Measurements from ENCODE around the gene RASGRF1. TPM values are rescaled to one million over a fixed set of nuclear protein-coding genes. Genes with fewer than 3 reads are reported as not detected.

Gene RASGRF1
- total and polyA plus RNA-seq, 2 donors (not counting 1 experiment from before 2014, with no cell fraction given): 0.09 TPM; not detected in 1

GRCh38 chr15:78982736-78983135, 107.8 kb downstream of the RASGRF1 start:
- Histone ChIP-seq H3K4me3 (replicated peaks in 1 of 4; ENCODE audit: control extremely low read depth in 1 of 4, insufficient read depth in 1 of 4, low read depth in 3 of 4, low read length in 4 of 4) (no peak overlapping the region), H3K27ac (ENCODE audit: insufficient read depth, low read length) (no peak overlapping the region), H3K4me2 (ENCODE audit: extremely low read depth, insufficient read depth, low read length) (no peak overlapping the region), H3K4me1 (ENCODE audit: control insufficient read depth, extremely low read depth, insufficient read depth, low read length) (no peaks in the 10 kb centered on the region), H4K20me1 (ENCODE audit: control insufficient read depth, extremely low read depth, insufficient read depth, low read length) (no peaks in the 10 kb centered on the region), H3K9ac (ENCODE audit: insufficient read depth, low read length) (no peak overlapping the region), H3K36me3 (ENCODE audit: control insufficient read depth, insufficient read depth, low read length) (no peaks in the 10 kb centered on the region), H3K9me3 (ENCODE audit: control insufficient read depth, insufficient read depth, low read depth, low read length) (no peaks in the 10 kb centered on the region), H3K27me3 (ENCODE audit: control insufficient read depth, insufficient read depth, low read length) (no peaks in the 10 kb centered on the region), H2AFZ (ENCODE audit: low read length) (no peak overlapping the region), H3K79me2 (ENCODE audit: control insufficient read depth, insufficient read depth, low read length) (no peaks in the 10 kb centered on the region)
- TF ChIP-seq EZH2 (IDR thresholded peaks at IDR 0.05; ENCODE audit: low read length, missing control alignments): no peak
- TF ChIP-seq CTCF (conservative IDR thresholded peaks at IDR 0.05 in 1 of 2, IDR thresholded peaks at IDR 0.05 in 1 of 2; ENCODE audit: low read depth in 1 of 2, low read length in 2 of 2): no peak
- DNase-seq (ENCODE audit: low read depth in 2 of 2): no peak

GRCh38 chr15:78981532-78982313, 108.9 kb downstream of the RASGRF1 start:
- no peak for DNase-seq (ENCODE audit: low read depth in 2 of 2)
- TF ChIP-seq EZH2 (IDR thresholded peaks at IDR 0.05; ENCODE audit: low read length, missing control alignments) (no peak), CTCF (conservative IDR thresholded peaks at IDR 0.05 in 1 of 2, IDR thresholded peaks at IDR 0.05 in 1 of 2; ENCODE audit: low read depth in 1 of 2, low read length in 2 of 2) (no peak)
- Histone ChIP-seq H3K79me2 (ENCODE audit: control insufficient read depth, insufficient read depth, low read length) (no peaks in the 10 kb centered on the region), H3K4me1 (ENCODE audit: control insufficient read depth, extremely low read depth, insufficient read depth, low read length) (no peaks in the 10 kb centered on the region), H4K20me1 (ENCODE audit: control insufficient read depth, extremely low read depth, insufficient read depth, low read length) (no peaks in the 10 kb centered on the region), H3K36me3 (ENCODE audit: control insufficient read depth, insufficient read depth, low read length) (no peaks in the 10 kb centered on the region), H2AFZ (ENCODE audit: low read length) (no peak overlapping the region), H3K4me2 (ENCODE audit: extremely low read depth, insufficient read depth, low read length) (no peak overlapping the region), H3K9ac (ENCODE audit: insufficient read depth, low read length) (no peak overlapping the region), H3K4me3 (replicated peaks in 1 of 4; ENCODE audit: control extremely low read depth in 1 of 4, insufficient read depth in 1 of 4, low read depth in 3 of 4, low read length in 4 of 4) (no peak overlapping the region), H3K9me3 (ENCODE audit: control insufficient read depth, insufficient read depth, low read depth, low read length) (no peaks in the 10 kb centered on the region), H3K27me3 (ENCODE audit: control insufficient read depth, insufficient read depth, low read length) (no peaks in the 10 kb centered on the region), H3K27ac (ENCODE audit: insufficient read depth, low read length) (no peak overlapping the region)

GRCh38 chr15:78979456-78980320, 110.9 kb downstream of the RASGRF1 start:
- Histone ChIP-seq H3K4me1 (ENCODE audit: control insufficient read depth, extremely low read depth, insufficient read depth, low read length) (no peaks in the 10 kb centered on the region), H3K9me3 (ENCODE audit: control insufficient read depth, insufficient read depth, low read depth, low read length) (no peaks in the 10 kb centered on the region), H2AFZ (ENCODE audit: low read length) (peak overlapping the region; percentile 50), H3K36me3 (ENCODE audit: control insufficient read depth, insufficient read depth, low read length) (no peaks in the 10 kb centered on the region), H4K20me1 (ENCODE audit: control insufficient read depth, extremely low read depth, insufficient read depth, low read length) (no peaks in the 10 kb centered on the region), H3K27me3 (ENCODE audit: control insufficient read depth, insufficient read depth, low read length) (no peaks in the 10 kb centered on the region), H3K9ac (ENCODE audit: insufficient read depth, low read length) (no peak overlapping the region), H3K27ac (ENCODE audit: insufficient read depth, low read length) (no peak overlapping the region), H3K4me2 (ENCODE audit: extremely low read depth, insufficient read depth, low read length) (no peak overlapping the region), H3K4me3 (replicated peaks in 1 of 4; ENCODE audit: control extremely low read depth in 1 of 4, insufficient read depth in 1 of 4, low read depth in 3 of 4, low read length in 4 of 4) (no peak overlapping the region), H3K79me2 (ENCODE audit: control insufficient read depth, insufficient read depth, low read length) (no peaks in the 10 kb centered on the region)
- TF ChIP-seq CTCF (conservative IDR thresholded peaks at IDR 0.05 in 1 of 2, IDR thresholded peaks at IDR 0.05 in 1 of 2; ENCODE audit: low read depth in 1 of 2, low read length in 2 of 2) (peak; percentile 59 to 77), EZH2 (IDR thresholded peaks at IDR 0.05; ENCODE audit: low read length, missing control alignments) (no peak)
- DNase-seq (ENCODE audit: low read depth in 2 of 2): peak; percentile 76 to 81
